ENCODE measurements around the gene WDR45B.

The WDR45B gene

DNA sequence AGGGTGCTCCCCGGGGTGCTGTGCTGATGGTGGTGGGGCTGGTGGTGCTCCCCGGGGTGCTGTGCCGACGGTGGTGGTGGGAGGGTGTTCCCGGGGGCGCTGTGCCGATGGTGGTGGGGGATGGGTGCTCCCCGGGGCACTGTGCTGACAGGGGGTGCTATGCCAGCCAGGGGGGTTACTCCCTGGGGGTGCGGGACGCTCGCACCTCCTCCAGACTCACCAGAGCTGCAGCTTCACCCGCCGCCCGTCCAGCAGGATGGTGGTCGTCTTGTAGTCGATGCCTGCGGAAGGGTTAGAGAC is 16.0 kb upstream of the WDR45B start:
- TF ChIP-seq, protein P1, sequence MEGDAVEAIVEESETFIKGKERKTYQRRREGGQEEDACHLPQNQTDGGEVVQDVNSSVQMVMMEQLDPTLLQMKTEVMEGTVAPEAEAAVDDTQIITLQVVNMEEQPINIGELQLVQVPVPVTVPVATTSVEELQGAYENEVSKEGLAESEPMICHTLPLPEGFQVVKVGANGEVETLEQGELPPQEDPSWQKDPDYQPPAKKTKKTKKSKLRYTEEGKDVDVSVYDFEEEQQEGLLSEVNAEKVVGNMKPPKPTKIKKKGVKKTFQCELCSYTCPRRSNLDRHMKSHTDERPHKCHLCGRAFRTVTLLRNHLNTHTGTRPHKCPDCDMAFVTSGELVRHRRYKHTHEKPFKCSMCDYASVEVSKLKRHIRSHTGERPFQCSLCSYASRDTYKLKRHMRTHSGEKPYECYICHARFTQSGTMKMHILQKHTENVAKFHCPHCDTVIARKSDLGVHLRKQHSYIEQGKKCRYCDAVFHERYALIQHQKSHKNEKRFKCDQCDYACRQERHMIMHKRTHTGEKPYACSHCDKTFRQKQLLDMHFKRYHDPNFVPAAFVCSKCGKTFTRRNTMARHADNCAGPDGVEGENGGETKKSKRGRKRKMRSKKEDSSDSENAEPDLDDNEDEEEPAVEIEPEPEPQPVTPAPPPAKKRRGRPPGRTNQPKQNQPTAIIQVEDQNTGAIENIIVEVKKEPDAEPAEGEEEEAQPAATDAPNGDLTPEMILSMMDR (IDR thresholded peaks at IDR 0.05; ENCODE audit: low read depth, low read length, missing control alignments), result no peak
- H3K4me3 ChIP-seq (replicated peaks; ENCODE audit: low read depth, low read length), result no peak overlapping the region

DNA sequence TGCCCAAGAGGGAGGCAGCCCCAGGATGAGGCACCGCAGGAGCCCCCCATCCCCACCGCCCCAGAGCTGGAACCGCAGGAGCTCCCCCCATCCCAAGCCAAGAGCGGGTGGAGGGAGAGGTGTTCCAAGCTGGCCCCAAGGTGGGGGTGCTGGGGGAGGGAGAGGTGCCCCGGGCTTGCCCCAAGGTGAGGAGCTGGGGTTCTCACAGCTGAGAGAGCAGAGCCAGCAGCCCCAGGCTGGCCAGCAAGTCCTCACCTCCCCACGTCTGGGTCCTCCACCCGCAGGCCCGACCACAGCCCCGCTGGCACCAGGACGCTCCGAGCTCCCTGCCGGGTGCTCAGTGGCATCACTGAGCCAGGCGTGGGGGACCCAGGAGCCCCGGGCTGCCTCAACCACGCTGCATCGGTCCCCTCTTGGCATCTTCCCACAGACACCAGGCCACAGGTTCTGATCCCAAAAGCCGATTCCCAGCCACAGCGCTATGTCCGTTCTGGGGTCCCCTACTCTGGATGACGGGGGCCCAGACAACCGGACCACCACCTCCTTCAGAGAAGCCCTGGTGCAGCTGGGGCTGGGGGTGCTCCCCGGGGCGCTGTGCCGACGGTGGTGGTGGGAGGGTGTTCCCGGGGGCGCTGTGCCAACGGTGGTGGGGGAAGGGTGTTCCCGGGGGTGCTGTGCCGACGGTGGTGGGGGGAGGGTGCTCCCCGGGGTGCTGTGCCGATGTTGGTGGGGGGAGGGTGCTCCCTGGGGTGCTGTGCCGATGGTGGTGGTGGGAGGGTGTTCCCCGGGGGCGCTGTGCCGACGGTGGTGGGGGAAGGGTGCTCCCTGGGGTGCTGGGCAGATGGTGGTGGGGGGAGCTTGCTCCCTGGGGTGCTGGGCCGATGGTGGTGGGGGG is 15.4 kb upstream of the WDR45B start:
- TF ChIP-seq, protein P1 (IDR thresholded peaks at IDR 0.05; ENCODE audit: low read depth, low read length, missing control alignments), result no peak

More for the DNA sequence above, 16.0 kb upstream of the WDR45B start:
- DNase-seq (ENCODE audit: extremely low read depth, low read depth), result no peak

DNA sequence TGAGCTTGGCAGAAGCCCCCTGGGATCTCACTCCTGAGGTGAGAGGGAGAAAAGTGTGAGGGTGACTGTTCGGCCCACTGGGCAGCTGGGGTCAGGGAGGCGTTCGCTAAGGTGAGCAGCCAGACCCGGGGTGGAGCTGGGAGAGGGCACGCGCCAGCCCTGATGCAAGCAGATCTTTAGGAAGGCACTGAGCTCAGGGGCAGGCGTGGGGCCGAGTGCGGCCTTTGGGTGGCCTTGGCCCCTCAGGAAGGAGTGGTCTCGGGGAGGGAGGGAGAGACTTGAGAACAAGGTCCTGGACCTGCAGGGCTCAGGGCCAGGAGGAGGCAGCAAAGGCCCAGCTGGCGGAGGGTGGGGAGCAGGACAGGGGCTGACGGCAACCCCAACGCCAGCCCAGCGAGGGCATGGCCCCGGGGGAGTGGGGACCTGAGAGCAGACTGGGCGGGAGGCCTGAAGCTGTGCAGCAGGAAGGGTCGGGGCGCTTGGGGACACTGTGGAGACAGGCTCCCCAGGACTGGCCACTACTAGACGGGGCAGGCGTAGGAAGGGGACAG is 14.5 kb upstream of the WDR45B start:
- TF ChIP-seq, protein P1 (IDR thresholded peaks at IDR 0.05; ENCODE audit: low read depth, low read length, missing control alignments), result no peak
- no peak for DNase-seq (ENCODE audit: extremely low read depth, low read depth)
- H3K4me3 ChIP-seq (replicated peaks; ENCODE audit: low read depth, low read length), result no peak overlapping the region

More for the DNA sequence above, 15.4 kb upstream of the WDR45B start:
- no peak for DNase-seq (ENCODE audit: extremely low read depth, low read depth)
- H3K4me3 ChIP-seq (replicated peaks; ENCODE audit: low read depth, low read length), result no peak overlapping the region

DNA sequence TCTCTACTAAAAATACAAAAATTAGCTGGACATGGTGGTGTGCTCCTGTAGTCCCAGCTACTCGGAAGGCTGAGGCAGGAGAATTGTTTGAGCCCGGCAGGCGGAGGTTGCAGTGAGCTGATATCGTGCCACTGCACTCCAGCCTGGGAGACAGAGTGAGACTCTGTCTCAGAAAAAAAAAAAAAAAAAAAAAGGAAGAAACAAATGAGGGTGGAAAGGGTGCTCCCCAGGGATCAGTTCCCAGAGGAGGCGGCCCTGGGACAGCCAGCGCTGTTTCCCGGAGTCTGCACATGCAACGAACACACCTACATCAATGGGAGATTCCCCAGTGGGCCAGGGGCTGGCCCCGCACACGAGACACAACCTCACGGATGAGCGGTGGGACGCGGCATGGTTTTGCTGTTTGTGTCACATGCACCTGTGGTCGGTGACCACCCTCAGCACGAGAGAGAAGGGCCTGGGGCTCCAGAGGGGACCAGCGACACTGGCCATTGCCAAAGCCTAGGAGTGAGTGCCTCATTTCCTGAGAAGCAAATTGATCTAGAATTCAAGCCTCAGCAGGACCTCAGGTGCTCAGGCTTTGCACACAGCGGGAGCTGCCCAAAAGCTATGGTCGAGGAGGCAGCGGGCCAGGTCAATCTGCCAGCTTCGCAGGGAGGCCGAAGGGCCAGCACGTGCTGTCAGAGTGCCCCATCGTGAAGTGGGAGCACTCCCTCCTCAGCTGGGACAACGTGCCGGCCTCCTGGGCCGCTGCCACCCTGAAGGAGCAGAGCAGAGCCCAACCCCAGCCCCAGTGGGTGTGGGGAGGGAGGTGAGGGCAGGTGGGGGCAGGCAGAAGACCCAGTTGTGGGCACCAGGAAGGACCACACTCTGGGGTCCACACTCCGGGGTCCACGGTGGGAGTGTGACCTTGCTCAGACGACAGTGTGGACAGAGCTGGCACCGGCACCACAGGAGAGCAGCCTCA is 13.8 kb upstream of the WDR45B start:
- no peak overlapping the region for H3K4me3 ChIP-seq (replicated peaks; ENCODE audit: low read depth, low read length)
- TF ChIP-seq, protein P1 (IDR thresholded peaks at IDR 0.05; ENCODE audit: low read depth, low read length, missing control alignments), result no peak

DNA sequence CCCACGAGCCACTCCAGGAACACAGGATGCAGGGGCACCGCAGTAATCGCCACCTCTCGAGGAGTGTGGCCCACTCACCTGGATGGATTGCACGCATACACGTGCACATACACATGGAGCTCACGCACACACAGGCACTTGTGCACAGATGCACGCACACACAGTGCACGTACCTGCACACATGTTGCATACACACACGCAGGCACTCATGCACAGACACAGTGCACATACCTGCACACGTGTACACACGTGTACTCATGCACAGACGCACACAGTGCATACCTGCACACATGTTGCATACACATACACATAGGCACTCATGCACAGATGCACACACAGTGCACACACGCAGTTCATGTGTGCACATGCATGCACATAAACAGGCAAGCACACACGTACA is 11.6 kb upstream of the WDR45B start:
- no peak for DNase-seq (ENCODE audit: extremely low read depth, low read depth)
- TF ChIP-seq, protein P1 (IDR thresholded peaks at IDR 0.05; ENCODE audit: low read depth, low read length, missing control alignments), result no peak

More for the DNA sequence above, 13.8 kb upstream of the WDR45B start:
- no peak for DNase-seq (ENCODE audit: extremely low read depth, low read depth)

DNA sequence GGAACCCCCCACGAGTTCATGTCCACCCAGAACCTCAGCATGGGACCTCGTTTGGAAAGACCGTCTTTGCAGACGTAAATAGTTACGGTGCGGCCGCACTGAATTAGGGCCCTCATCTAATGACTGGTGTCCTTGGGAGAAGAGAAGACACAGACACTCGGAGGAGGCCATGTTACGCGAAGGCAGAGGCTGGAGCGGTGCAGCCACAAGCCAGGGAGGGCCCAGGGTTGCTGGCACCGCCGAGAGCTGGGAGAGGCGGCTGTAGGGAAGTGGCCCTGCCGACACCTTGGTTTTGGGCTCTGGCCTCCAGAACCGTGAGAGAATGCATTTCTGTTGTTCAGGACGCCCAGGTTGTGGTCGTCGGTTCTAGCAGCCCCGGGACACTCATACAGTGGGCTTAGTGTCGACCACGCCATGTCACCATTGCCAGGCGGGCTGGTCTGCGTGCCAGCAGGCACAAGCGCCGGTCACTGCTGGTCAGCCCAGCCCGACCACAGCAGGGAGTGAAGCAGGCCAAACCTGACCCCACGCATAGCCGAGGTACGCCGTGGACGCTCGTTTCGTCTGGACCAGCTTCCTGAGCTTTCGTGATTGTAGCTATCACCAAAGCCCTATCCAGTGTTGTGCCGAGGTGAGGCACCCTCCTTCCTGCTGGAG is 10.7 kb upstream of the WDR45B start:
- DNase-seq (ENCODE audit: extremely low read depth, low read depth), result no peak
- no peak overlapping the region for H3K4me3 ChIP-seq (replicated peaks; ENCODE audit: low read depth, low read length)
- TF ChIP-seq, protein P1 (IDR thresholded peaks at IDR 0.05; ENCODE audit: low read depth, low read length, missing control alignments), result no peak

More for the DNA sequence above, 11.6 kb upstream of the WDR45B start:
- H3K4me3 ChIP-seq (replicated peaks; ENCODE audit: low read depth, low read length), result no peak overlapping the region
